MM.1S (cell line): Measurements from ENCODE around the gene ARID4B.

Experiments used
- CTCF ChIP-seq: fragments of 300-600 bp; sonication (generic); IDR thresholded peaks from 2 replicates; pipeline ENCODE4 v1.5.1; 2016; ENCODE audit warnings: antibody characterized with exemption, low read length, mixed read lengths
- EZH2 ChIP-seq: fragments of 300-600 bp; sonication (generic); optimal IDR thresholded peaks from 2 replicates; pipeline ENCODE3; 2017; ENCODE audit warnings: low read depth, mild to moderate bottlenecking, antibody characterized with exemption, low read length, mixed read lengths

GRCh38 chr1:235280467-235280866 is 47.5 kb downstream of the ARID4B start:
- TF ChIP-seq CTCF (no peak), EZH2 (no peak)
